ENCODE data around the gene REN. TPM values are rescaled to one million over a fixed set of nuclear protein-coding genes. Genes with fewer than 3 reads are reported as not detected.

Gene REN
- total RNA-seq, 2 donors from 2014 or later = not detected

DNA sequence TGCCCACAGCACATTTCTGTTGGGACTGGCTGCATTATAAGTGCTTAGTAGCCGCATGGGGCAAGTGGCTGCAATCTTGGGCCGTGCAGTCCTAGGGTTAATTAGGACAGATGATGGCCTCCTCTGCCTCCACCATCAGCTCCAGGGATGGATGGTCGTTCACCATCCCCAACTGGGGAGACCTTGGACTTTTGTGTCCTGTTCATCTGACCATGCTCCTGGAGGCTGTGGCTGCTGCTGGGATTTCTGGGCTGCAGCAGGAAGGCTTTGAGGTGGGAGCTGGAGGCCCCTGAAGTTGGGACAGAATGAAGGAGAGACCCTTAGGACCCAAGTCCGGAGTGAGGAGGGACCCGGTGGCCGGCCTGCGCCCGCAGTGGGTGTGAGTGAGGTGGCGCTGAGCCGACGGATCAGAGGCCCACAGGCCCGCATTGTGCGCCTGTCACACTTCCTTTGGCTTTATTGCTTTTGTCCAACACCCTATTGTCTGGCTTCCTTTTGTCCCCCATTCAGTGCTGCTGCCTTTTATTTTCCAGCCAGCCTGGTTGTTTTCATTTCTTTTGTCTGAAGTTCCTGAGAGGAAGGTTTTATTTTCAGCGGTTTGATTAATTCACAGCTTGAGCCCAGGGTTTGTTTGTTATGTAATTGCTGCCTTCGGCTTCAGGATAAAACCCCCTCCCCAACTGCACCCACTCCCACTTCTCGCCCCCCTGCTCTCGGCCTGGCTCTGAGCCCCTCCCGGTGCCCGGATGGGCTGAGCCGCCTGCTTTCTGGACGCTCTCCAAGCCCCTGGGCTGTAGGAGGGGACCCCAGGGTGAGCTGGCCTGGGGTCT is 57.6 kb downstream of the REN start:
- Mint-ChIP-seq H3K27ac (no peak overlapping the region), H3K9me3 (no peaks in the 10 kb centered on the region), H3K36me3 (no peaks in the 10 kb centered on the region)
- no peak for ATAC-seq
- DNase-seq (ENCODE audit: low spot score in 2 of 2) = no peak

DNA sequence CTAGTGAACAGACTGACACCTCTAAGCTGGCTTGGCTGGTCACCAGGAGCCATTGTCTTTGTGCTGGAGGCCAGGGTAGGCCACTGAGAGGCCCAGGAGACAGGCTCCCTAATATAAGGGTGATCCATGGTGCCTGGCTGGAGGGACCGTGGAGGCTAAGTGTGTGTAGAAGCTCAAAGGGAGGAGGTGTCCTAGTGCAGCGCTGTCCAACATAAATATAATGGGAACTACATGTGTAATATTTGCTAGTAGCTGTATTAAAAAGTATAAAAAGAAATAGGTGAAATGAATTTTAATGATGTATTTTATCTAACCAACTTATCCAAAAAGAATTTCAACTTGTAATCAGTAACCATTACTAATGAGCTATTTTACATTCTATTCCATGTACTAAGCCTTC is 58.2 kb downstream of the REN start:
- Mint-ChIP-seq H3K36me3 (no peaks in the 10 kb centered on the region), H3K9me3 (no peaks in the 10 kb centered on the region), H3K27ac (no peak overlapping the region)
- ATAC-seq (no peak), DNase-seq (ENCODE audit: low spot score in 2 of 2) (no peak)

DNA sequence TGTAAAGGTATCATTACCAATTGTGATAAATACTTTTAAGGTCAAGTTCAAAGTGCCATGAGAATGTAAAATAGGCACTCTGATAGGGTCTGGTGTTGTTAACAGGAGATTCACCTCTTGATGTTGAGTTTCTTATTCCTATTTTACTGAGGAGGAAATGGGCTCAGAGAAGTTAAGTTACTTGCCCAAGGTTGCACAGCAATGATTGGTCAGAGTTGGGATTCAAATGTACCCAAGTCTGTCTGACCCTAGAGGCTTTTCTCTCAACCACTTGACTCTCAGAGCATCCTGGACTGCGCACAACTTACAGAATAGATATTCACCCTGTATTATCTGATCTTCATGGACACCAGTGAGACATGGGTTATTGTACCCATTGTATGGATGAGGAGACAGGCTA is 59.3 kb downstream of the REN start:
- ATAC-seq (no peak), DNase-seq (ENCODE audit: low spot score in 2 of 2) (no peak)
- H3K27ac Mint-ChIP-seq = no peak overlapping the region
- no peaks in the 10 kb centered on the region for H3K9me3 Mint-ChIP-seq
- H3K36me3 Mint-ChIP-seq = no peaks in the 10 kb centered on the region

DNA sequence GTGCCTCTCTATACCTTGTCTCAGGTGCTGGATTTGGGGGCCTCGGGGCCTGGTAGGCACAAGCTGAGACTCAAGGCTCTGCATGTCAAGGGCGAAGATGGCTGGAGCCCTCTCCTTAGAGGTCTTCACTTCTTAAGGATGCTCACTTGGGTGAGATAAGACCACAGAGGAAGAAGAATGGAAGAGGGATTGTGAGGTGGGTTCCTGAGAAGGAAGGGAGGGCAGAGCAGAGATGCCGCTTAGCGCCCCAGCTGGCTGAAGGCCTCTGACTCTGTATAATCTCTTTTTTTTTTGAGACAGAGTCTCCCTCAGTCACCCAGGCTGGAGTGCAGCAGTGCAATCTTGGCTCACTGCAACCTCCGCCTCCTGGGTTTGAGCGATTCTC is 61.0 kb downstream of the REN start:
- no peak for ATAC-seq
- H3K27ac Mint-ChIP-seq = peak overlapping the region; percentile 2 to 84
- no peak for DNase-seq (ENCODE audit: low spot score in 2 of 2)
- H3K9me3 Mint-ChIP-seq = no peaks in the 10 kb centered on the region
- no peaks in the 10 kb centered on the region for H3K36me3 Mint-ChIP-seq

Other genes with a start within 250 kb of the REN start
- under 1 TPM in 1 of 2 donors, not detected in 1; 0.73 TPM for gene SOX13, start 93.2 kb downstream of the REN start, total RNA-seq
- 1 to 10 TPM in 1 of 2 donors, under 1 TPM in 1; 0.84 to 1.6 TPM for gene ETNK2, start 14.3 kb downstream of the REN start, total RNA-seq
- gene KISS1, start 30.2 kb upstream of the REN start, total RNA-seq = under 1 TPM in 1 of 2 donors, not detected in 1; 0.91 TPM
- 1 to 10 TPM in 1 of 2 donors, not detected in 1; 1.1 TPM for gene GOLT1A, start 47.7 kb upstream of the REN start, total RNA-seq
- 1 to 10 TPM; 1.0 to 2.6 TPM for gene PLEKHA6, start 193.6 kb upstream of the REN start, total RNA-seq
- gene PPP1R15B, start 245.5 kb upstream of the REN start, total RNA-seq = 100 to 1,000 TPM in 1 of 2 donors, 10 to 100 TPM in 1; 54.6 to 138 TPM